ENCODE measurements around the gene ADGRV1. TPM values are rescaled to one million over a fixed set of nuclear protein-coding genes. Genes with fewer than 3 reads are reported as not detected.
"Not testable (repeated sequence)": the region's sequence is repeated elsewhere in the genome, so short reads cannot be mapped to it uniquely, and the experiment has no call there.

Gene ADGRV1
- total RNA-seq, 1 donor from 2014 or later = 10.0 TPM

GRCh38 chr5:90813392-90813791 is 254.8 kb downstream of the ADGRV1 start:
- H3K27ac ChIP-seq (ENCODE audit: low read depth, low read length) = no peak overlapping the region
- no peaks in the 10 kb centered on the region for H3K9me3 ChIP-seq (ENCODE audit: insufficient read depth, low read depth, low read length)
- no peak overlapping the region for H3K4me3 ChIP-seq (ENCODE audit: insufficient read depth, low read depth, low read length)
- no peaks in the 10 kb centered on the region for H3K4me1 Mint-ChIP-seq (ENCODE audit: low read depth, unreplicated experiment)
- H3K27ac Mint-ChIP-seq (ENCODE audit: unreplicated experiment) = no peak overlapping the region
- no peaks in the 10 kb centered on the region for H3K79me2 ChIP-seq (ENCODE audit: insufficient read depth, low read length)
- no peaks in the 10 kb centered on the region for H4K20me1 ChIP-seq (ENCODE audit: insufficient read depth, low read length)
- no peak overlapping the region for H3K4me3 Mint-ChIP-seq (ENCODE audit: unreplicated experiment)
- no peaks in the 10 kb centered on the region for H3K36me3 Mint-ChIP-seq (ENCODE audit: low read depth, unreplicated experiment)
- H3K4me2 ChIP-seq (ENCODE audit: low read length) = no peak overlapping the region
- H2AFZ ChIP-seq (ENCODE audit: low read depth, low read length) = no peak overlapping the region
- H3K9ac ChIP-seq (ENCODE audit: low read length) = no peak overlapping the region
- H3K36me3 ChIP-seq (ENCODE audit: insufficient read depth, low read length) = no peaks in the 10 kb centered on the region
- no peaks in the 10 kb centered on the region for H3K9me3 Mint-ChIP-seq (ENCODE audit: unreplicated experiment)
- DNase-seq (ENCODE audit: low read depth) = no peak
- H3K4me1 ChIP-seq (ENCODE audit: insufficient read depth, low read length) = no peaks in the 10 kb centered on the region
- no peak for TF ChIP-seq EZH2 (IDR thresholded peaks at IDR 0.05; ENCODE audit: insufficient read depth, low read length)
- TF ChIP-seq, protein P1, sequence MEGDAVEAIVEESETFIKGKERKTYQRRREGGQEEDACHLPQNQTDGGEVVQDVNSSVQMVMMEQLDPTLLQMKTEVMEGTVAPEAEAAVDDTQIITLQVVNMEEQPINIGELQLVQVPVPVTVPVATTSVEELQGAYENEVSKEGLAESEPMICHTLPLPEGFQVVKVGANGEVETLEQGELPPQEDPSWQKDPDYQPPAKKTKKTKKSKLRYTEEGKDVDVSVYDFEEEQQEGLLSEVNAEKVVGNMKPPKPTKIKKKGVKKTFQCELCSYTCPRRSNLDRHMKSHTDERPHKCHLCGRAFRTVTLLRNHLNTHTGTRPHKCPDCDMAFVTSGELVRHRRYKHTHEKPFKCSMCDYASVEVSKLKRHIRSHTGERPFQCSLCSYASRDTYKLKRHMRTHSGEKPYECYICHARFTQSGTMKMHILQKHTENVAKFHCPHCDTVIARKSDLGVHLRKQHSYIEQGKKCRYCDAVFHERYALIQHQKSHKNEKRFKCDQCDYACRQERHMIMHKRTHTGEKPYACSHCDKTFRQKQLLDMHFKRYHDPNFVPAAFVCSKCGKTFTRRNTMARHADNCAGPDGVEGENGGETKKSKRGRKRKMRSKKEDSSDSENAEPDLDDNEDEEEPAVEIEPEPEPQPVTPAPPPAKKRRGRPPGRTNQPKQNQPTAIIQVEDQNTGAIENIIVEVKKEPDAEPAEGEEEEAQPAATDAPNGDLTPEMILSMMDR (IDR thresholded peaks at IDR 0.05; ENCODE audit: insufficient read depth, low read depth, low read length) = no peak
- no peaks in the 10 kb centered on the region for H3K27me3 ChIP-seq (ENCODE audit: insufficient read depth, low read length)
- H3K27me3 Mint-ChIP-seq (ENCODE audit: low read depth, unreplicated experiment) = no peaks in the 10 kb centered on the region
- no peak for FAIRE-seq

DNA sequence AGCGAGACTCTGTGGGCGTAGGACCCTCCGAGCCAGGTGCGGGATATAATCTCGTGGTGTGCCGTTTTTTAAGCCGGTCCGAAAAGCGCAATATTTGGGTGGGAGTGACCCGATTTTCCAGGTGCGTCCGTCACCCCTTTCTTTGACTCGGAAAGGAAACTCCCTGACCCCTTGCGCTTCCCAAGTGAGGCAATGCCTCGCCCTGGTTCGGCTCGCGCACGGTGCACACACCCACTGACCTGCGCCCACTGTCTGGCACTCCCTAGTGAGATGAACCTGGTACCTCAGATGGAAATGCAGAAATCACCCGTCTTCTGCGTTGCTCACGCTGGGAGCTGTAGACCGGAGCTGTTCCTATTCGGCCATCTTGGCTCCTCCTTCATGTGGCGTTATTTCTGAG is 263.5 kb downstream of the ADGRV1 start:
- not testable (repeated sequence) for H2AFZ ChIP-seq (ENCODE audit: low read depth, low read length); H3K27me3 Mint-ChIP-seq (ENCODE audit: low read depth, unreplicated experiment); H3K9me3 ChIP-seq (ENCODE audit: insufficient read depth, low read depth, low read length); H3K4me3 ChIP-seq (ENCODE audit: insufficient read depth, low read depth, low read length); H4K20me1 ChIP-seq (ENCODE audit: insufficient read depth, low read length); H3K4me3 Mint-ChIP-seq (ENCODE audit: unreplicated experiment); FAIRE-seq; H3K4me2 ChIP-seq (ENCODE audit: low read length); H3K4me1 ChIP-seq (ENCODE audit: insufficient read depth, low read length); H3K36me3 Mint-ChIP-seq (ENCODE audit: low read depth, unreplicated experiment); H3K9ac ChIP-seq (ENCODE audit: low read length); H3K9me3 Mint-ChIP-seq (ENCODE audit: unreplicated experiment); H3K36me3 ChIP-seq (ENCODE audit: insufficient read depth, low read length); H3K27ac Mint-ChIP-seq (ENCODE audit: unreplicated experiment); H3K27me3 ChIP-seq (ENCODE audit: insufficient read depth, low read length); H3K27ac ChIP-seq (ENCODE audit: low read depth, low read length); H3K79me2 ChIP-seq (ENCODE audit: insufficient read depth, low read length); H3K4me1 Mint-ChIP-seq (ENCODE audit: low read depth, unreplicated experiment); DNase-seq (ENCODE audit: low read depth)

- Histone ChIP-seq H3K9me3 (ENCODE audit: insufficient read depth, low read depth, low read length) (no peaks in the 10 kb centered on the region), H3K9ac (ENCODE audit: low read length) (no peak overlapping the region), H3K36me3 (ENCODE audit: insufficient read depth, low read length) (no peaks in the 10 kb centered on the region), H3K4me1 (ENCODE audit: insufficient read depth, low read length) (no peaks in the 10 kb centered on the region), H3K79me2 (ENCODE audit: insufficient read depth, low read length) (no peaks in the 10 kb centered on the region), H4K20me1 (ENCODE audit: insufficient read depth, low read length) (no peaks in the 10 kb centered on the region), H2AFZ (ENCODE audit: low read depth, low read length) (no peak overlapping the region), H3K27me3 (ENCODE audit: insufficient read depth, low read length) (no peaks in the 10 kb centered on the region), H3K27ac (ENCODE audit: low read depth, low read length) (no peak overlapping the region), H3K4me2 (ENCODE audit: low read length) (no peak overlapping the region), H3K4me3 (ENCODE audit: insufficient read depth, low read depth, low read length) (no peak overlapping the region)
- Mint-ChIP-seq H3K4me3 (ENCODE audit: unreplicated experiment) (no peak overlapping the region), H3K36me3 (ENCODE audit: low read depth, unreplicated experiment) (no peaks in the 10 kb centered on the region), H3K4me1 (ENCODE audit: low read depth, unreplicated experiment) (no peaks in the 10 kb centered on the region), H3K27ac (ENCODE audit: unreplicated experiment) (no peak overlapping the region), H3K9me3 (ENCODE audit: unreplicated experiment) (peaks cover 3% of the 10 kb centered on the region), H3K27me3 (ENCODE audit: low read depth, unreplicated experiment) (no peaks in the 10 kb centered on the region)
- TF ChIP-seq EZH2 (IDR thresholded peaks at IDR 0.05; ENCODE audit: insufficient read depth, low read length) = no peak
- TF ChIP-seq, protein P1 (IDR thresholded peaks at IDR 0.05; ENCODE audit: insufficient read depth, low read depth, low read length) = no peak
- FAIRE-seq (no peak), DNase-seq (ENCODE audit: low read depth) (no peak)
Observed at GRCh38 chr5:90824436-90824835, 265.8 kb downstream of the ADGRV1 start.
